GM12872 (cell line): Measurements from ENCODE around the gene NPFF.

Source experiments
- CTCF ChIP-seq: IDR thresholded peaks from 3 replicates; pipeline ENCODE4 v1.5.1; 2011; ENCODE audit warnings: low read depth, mild to moderate bottlenecking, low read length, moderate library complexity; ENCODE audit not compliant: insufficient read depth

Gene NPFF

GRCh38 chr12:53536962-53537361 lies 29.7 kb upstream of the NPFF start:
- no peak for TF ChIP-seq CTCF

- TF ChIP-seq CTCF = no peak
These were observed 26.2 kb upstream of the NPFF start for GRCh38 chr12:53533471-53533870.

- no peak for TF ChIP-seq CTCF
These were observed 25.5 kb upstream of the NPFF start for GRCh38 chr12:53532524-53533445.

- no peak for TF ChIP-seq CTCF
These were observed 24.7 kb upstream of the NPFF start for GRCh38 chr12:53532021-53532420.

GRCh38 chr12:53530920-53531319 lies 23.6 kb upstream of the NPFF start:
- TF ChIP-seq CTCF = no peak

- TF ChIP-seq CTCF = no peak
These were observed 22.8 kb upstream of the NPFF start for GRCh38 chr12:53530061-53530460.

- no peak for TF ChIP-seq CTCF
These were observed 17.2 kb upstream of the NPFF start for GRCh38 chr12:53524476-53524875.
